ENCODE results near the gene MBLAC2.

Gene MBLAC2

GRCh38 chr5:90474235-90475107, at the start of gene MBLAC2, which contains the start of gene POLR3G:
MBLAC2 (minus strand) TSS chr5:90474771; CDS start chr5:90474292, 479 bp downstream.
POLR3G (plus strand) TSS chr5:90474864; CDS start chr5:90485568, 10,704 bp downstream.
- peak; percentile 44 for DNase-seq

GRCh38 chr5:90519081-90519480, 44.5 kb upstream of the MBLAC2 start:
- no peak for DNase-seq

- DNase-seq: peak; percentile 39
Measured at GRCh38 chr5:90518661-90519060, 44.1 kb upstream of the MBLAC2 start.

- no peak for DNase-seq
Measured at GRCh38 chr5:90514520-90514919, 39.9 kb upstream of the MBLAC2 start.

- no peak for DNase-seq
Measured at GRCh38 chr5:90510438-90510837, 35.9 kb upstream of the MBLAC2 start.

- no peak for DNase-seq
Measured at GRCh38 chr5:90506221-90506620, 31.6 kb upstream of the MBLAC2 start.

GRCh38 chr5:90504743-90505142, 30.2 kb upstream of the MBLAC2 start:
- no peak for DNase-seq

GRCh38 chr5:90503596-90503995, 29.0 kb upstream of the MBLAC2 start:
- no peak for DNase-seq

- no peak for DNase-seq
Measured at GRCh38 chr5:90495146-90495545, 20.6 kb upstream of the MBLAC2 start.

- DNase-seq: no peak
Measured at GRCh38 chr5:90494043-90494442, 19.5 kb upstream of the MBLAC2 start.

- no peak for DNase-seq
Measured at GRCh38 chr5:90488791-90489190, 14.2 kb upstream of the MBLAC2 start.

- DNase-seq: no peak
Measured at GRCh38 chr5:90484540-90484939, 10.0 kb upstream of the MBLAC2 start.

GRCh38 chr5:90483206-90483605, 8.6 kb upstream of the MBLAC2 start:
- no peak for DNase-seq

- DNase-seq: no peak
Measured at GRCh38 chr5:90480699-90481098, 6.1 kb upstream of the MBLAC2 start.

GRCh38 chr5:90479611-90480385, 5.2 kb upstream of the MBLAC2 start:
- DNase-seq: no peak

GRCh38 chr5:90477621-90478215, 3.1 kb upstream of the MBLAC2 start:
- no peak for DNase-seq

- no peak for DNase-seq
Measured at GRCh38 chr5:90477073-90477472, 2.5 kb upstream of the MBLAC2 start.

- no peak for DNase-seq
Measured at GRCh38 chr5:90476391-90476790, 1.8 kb upstream of the MBLAC2 start.

- DNase-seq: peak; percentile 9
Measured at GRCh38 chr5:90475436-90475980, 937 bp upstream of the MBLAC2 start.

- no peak for DNase-seq
Measured at GRCh38 chr5:90473396-90474234, 956 bp downstream of the MBLAC2 start.

GRCh38 chr5:90472783-90473395, 1.7 kb downstream of the MBLAC2 start:
- DNase-seq: no peak

GRCh38 chr5:90461288-90461687, 13.3 kb downstream of the MBLAC2 start:
- no peak for DNase-seq
